Heart left ventricle (tissue), 13 donors: ENCODE data around the gene GRIN2A.

Source experiments
- POLR2A ChIP-seq, 2 donors: fragments of 450-650 bp; IDR thresholded peaks; one replicate each; pipeline ENCODE4 v1.6.1; 2017; ENCODE audit warnings: antibody characterized with exemption in 2 of 2, mild to moderate bottlenecking in 2 of 2, moderate library complexity in 2 of 2
- TF ChIP-seq, protein P1 (sequence below), 12 donors: fragments of 200-600 bp; sonication (generic) in 4 of 12; IDR thresholded peaks; one replicate each; pipeline versions ENCODE4 v1.5.0 to v1.8.0; 2018 to 2022; ENCODE audit warnings: antibody characterized with exemption in 12 of 12, mild to moderate bottlenecking in 5 of 12
- donor health status: ischemic (EF 13 %, LVEDD 7.1; RV severe dilation, severe dysfunction).
- donor health status: DM: no; HTN: yes; CAD: no.
- donor health status: DM: no; HTN: no; CAD: no.
- donor health status: ischemic (EF 25% LVEDD 6.9; RV normal size, moderate dysfunction).
- donor health status: ischemic (EF 25% LVEDD 5.7; RV mildly dilated, moderate dysfunction).
- donor health status: ischemic (EF 35%, LVEDD 5.7; RV mildly dilated, moderate dysfunction).
- donor health status: nonischemic (EF 11% LVEDD 7.7; RV severe dilation, severe dysfunction).
- donor health status: DM: yes; HTN: yes; CAD: no.
- donor health status: PGD.
- donor health status: ischemic (EF 29% LVEDD 5.4; RV normal size, mild dysfunction).
- donor health status: nonischemic (EF 23%, LVEDD 6.1; RV moderate dilation, normal function).

DNA sequence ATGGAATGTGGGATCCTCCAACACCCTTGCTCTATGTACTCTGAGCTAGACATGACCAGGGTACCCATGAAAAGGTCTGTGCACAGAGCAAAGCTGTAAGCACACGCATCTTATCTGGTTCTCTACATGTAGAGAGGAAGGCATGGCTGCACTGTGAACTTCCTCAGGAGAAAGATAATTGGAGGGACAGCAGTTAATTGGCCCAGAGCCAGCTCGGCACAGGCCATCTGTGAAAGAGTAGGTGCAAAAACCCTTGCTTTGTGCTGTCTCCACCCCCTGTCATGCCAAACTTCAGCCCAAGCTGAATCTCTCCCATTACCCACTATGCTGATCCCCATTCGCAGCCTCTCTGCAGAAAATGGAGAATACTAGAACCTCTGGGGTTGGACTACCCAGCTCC lies 241.0 kb downstream of the GRIN2A start:
- TF ChIP-seq, protein P1, sequence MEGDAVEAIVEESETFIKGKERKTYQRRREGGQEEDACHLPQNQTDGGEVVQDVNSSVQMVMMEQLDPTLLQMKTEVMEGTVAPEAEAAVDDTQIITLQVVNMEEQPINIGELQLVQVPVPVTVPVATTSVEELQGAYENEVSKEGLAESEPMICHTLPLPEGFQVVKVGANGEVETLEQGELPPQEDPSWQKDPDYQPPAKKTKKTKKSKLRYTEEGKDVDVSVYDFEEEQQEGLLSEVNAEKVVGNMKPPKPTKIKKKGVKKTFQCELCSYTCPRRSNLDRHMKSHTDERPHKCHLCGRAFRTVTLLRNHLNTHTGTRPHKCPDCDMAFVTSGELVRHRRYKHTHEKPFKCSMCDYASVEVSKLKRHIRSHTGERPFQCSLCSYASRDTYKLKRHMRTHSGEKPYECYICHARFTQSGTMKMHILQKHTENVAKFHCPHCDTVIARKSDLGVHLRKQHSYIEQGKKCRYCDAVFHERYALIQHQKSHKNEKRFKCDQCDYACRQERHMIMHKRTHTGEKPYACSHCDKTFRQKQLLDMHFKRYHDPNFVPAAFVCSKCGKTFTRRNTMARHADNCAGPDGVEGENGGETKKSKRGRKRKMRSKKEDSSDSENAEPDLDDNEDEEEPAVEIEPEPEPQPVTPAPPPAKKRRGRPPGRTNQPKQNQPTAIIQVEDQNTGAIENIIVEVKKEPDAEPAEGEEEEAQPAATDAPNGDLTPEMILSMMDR (IDR thresholded peaks at IDR 0.05), result no peak
- TF ChIP-seq POLR2A (IDR thresholded peaks at IDR 0.05), result no peak
